GM12874 (cell line): ENCODE data around the gene PCDH9.

Experiments used
- CTCF ChIP-seq: IDR thresholded peaks from 2 replicates; pipeline ENCODE4 v1.5.1; 2011; ENCODE audit warnings: low read depth, mild to moderate bottlenecking, control low read depth, low read length, moderate library complexity; ENCODE audit not compliant: insufficient read depth

Gene PCDH9

GRCh38 chr13:66273011-66273410, 957.1 kb downstream of the PCDH9 start:
- no peak for TF ChIP-seq CTCF

- no peak for TF ChIP-seq CTCF
Observed at GRCh38 chr13:66266761-66267160, 963.4 kb downstream of the PCDH9 start.

- no peak for TF ChIP-seq CTCF
Observed at GRCh38 chr13:66266348-66266747, 963.8 kb downstream of the PCDH9 start.

- no peak for TF ChIP-seq CTCF
Observed at GRCh38 chr13:66265371-66265770, 964.8 kb downstream of the PCDH9 start.

GRCh38 chr13:66264971-66265370, 965.2 kb downstream of the PCDH9 start:
- TF ChIP-seq CTCF, result no peak

GRCh38 chr13:66262330-66262729, 967.8 kb downstream of the PCDH9 start:
- no peak for TF ChIP-seq CTCF
